ENCODE results near the gene H6PD.

The H6PD gene

GRCh38 chr1:9309991-9310390, 75.4 kb downstream of the H6PD start (continued):
- no peak for TF ChIP-seq PATZ1 (CRISPR knock-in tag; IDR thresholded peaks at IDR 0.05; ENCODE audit: borderline replicate concordance)
- TF ChIP-seq CREB5 (CRISPR knock-in tag; IDR thresholded peaks at IDR 0.05; ENCODE audit: low read depth), result no peak

GRCh38 chr1:9311029-9311428, 76.5 kb downstream of the H6PD start:
- TF ChIP-seq TOX (CRISPR knock-in tag; IDR thresholded peaks at IDR 0.05; ENCODE audit: borderline replicate concordance), result no peak
- no peak for TF ChIP-seq GLIS3 (CRISPR knock-in tag; IDR thresholded peaks at IDR 0.05)
- no peak for TF ChIP-seq ZFP3 (CRISPR knock-in tag; IDR thresholded peaks at IDR 0.05)
- TF ChIP-seq ESRRG (CRISPR knock-in tag; IDR thresholded peaks at IDR 0.05), result no peak
- TF ChIP-seq ZNF8 (CRISPR knock-in tag; IDR thresholded peaks at IDR 0.05), result no peak
- no peak for TF ChIP-seq TCF4 (CRISPR knock-in tag; IDR thresholded peaks at IDR 0.05; ENCODE audit: borderline replicate concordance)
- no peak for TF ChIP-seq ISL1 (CRISPR knock-in tag; IDR thresholded peaks at IDR 0.05)
- TF ChIP-seq TSHZ2 (CRISPR knock-in tag; IDR thresholded peaks at IDR 0.05), result no peak
- TF ChIP-seq POU6F1 (CRISPR knock-in tag; IDR thresholded peaks at IDR 0.05; ENCODE audit: borderline replicate concordance, low read depth), result no peak

GRCh38 chr1:9311479-9311878, 76.9 kb downstream of the H6PD start:
- TF ChIP-seq ISL1 (CRISPR knock-in tag; IDR thresholded peaks at IDR 0.05) (no peak), ARNTL (CRISPR knock-in tag; IDR thresholded peaks at IDR 0.05; ENCODE audit: borderline replicate concordance, low read depth) (no peak), SNAI2 (CRISPR knock-in tag; IDR thresholded peaks at IDR 0.05) (no peak), GLIS3 (CRISPR knock-in tag; IDR thresholded peaks at IDR 0.05) (no peak), ESRRG (CRISPR knock-in tag; IDR thresholded peaks at IDR 0.05) (no peak), CSRNP3 (CRISPR knock-in tag; IDR thresholded peaks at IDR 0.05) (no peak), TCF4 (CRISPR knock-in tag; IDR thresholded peaks at IDR 0.05; ENCODE audit: borderline replicate concordance) (no peak), OSR1 (CRISPR knock-in tag; IDR thresholded peaks at IDR 0.05) (no peak), TSHZ2 (CRISPR knock-in tag; IDR thresholded peaks at IDR 0.05) (no peak), PATZ1 (CRISPR knock-in tag; IDR thresholded peaks at IDR 0.05; ENCODE audit: borderline replicate concordance) (no peak), BACH2 (CRISPR knock-in tag; IDR thresholded peaks at IDR 0.05; ENCODE audit: borderline replicate concordance) (no peak), PPARA (CRISPR knock-in tag; IDR thresholded peaks at IDR 0.05; ENCODE audit: borderline replicate concordance) (no peak)
- ATAC-seq, result no peak

More at GRCh38 chr1:9311029-9311428, 76.5 kb downstream of the H6PD start:
- no peak for ATAC-seq

Measured in SK-N-SH treated with all-trans-retinoic acid at 6 μM for 48 hours (cell line).